ENCODE measurements around the gene PLK2.

The PLK2 gene

DNA sequence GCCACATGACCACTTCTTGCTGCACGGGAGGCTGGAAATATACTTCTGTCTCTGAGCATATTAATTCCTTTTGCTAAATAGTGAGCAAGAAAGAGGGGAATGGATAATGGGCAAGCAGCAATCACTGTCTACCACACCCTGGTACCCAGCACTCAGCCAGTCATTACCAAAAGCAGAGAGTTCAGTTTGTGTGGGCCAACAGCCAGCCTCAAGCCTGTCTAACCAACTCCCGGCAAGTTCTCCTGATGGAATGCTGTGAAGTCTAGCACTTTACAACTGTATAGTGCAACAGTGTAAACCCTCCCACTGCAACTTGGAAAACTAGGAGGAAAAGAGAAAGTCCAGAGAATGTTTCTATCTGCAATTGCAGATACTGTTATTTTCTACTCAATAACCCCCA lies 47.8 kb downstream of the PLK2 start:
- Histone ChIP-seq H3K4me3 (ENCODE audit: low read depth, low read length) (no peak overlapping the region), H3K27ac (ENCODE audit: extremely low read depth, low read depth, low read length) (no peak overlapping the region), H3K4me1 (ENCODE audit: control insufficient read depth, insufficient read depth, low read length) (peaks cover 7% of the 10 kb centered on the region; the same call in 1 of the 2 replicates), H3K9me3 (ENCODE audit: control insufficient read depth, insufficient read depth, low read depth, low read length) (no peaks in the 10 kb centered on the region), H3K36me3 (ENCODE audit: control insufficient read depth in 2 of 2, insufficient read depth in 1 of 2, low read length in 2 of 2) (no peaks in the 10 kb centered on the region)
- TF ChIP-seq GLIS1 (tag by site-specific recombination; IDR thresholded peaks at IDR 0.05) = no peak
- TF ChIP-seq KLF16 (tag by site-specific recombination; IDR thresholded peaks at IDR 0.05) = no peak
- no peak for TF ChIP-seq KLF10 (tag by site-specific recombination; IDR thresholded peaks at IDR 0.05)
- TF ChIP-seq, protein P1, sequence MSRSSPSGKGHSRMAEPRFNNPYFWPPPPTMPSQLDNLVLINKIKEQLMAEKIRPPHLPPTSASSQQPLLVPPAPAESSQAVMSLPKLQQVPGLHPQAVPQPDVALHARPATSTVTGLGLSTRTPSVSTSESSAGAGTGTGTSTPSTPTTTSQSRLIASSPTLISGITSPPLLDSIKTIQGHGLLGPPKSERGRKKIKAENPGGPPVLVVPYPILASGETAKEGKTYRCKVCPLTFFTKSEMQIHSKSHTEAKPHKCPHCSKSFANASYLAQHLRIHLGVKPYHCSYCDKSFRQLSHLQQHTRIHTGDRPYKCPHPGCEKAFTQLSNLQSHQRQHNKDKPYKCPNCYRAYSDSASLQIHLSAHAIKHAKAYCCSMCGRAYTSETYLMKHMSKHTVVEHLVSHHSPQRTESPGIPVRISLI (tag by site-specific recombination; IDR thresholded peaks at IDR 0.05) = no peak
- no peak for TF ChIP-seq ZNF521 (tag by site-specific recombination; IDR thresholded peaks at IDR 0.05)
- TF ChIP-seq ZNF140 (tag by site-specific recombination; IDR thresholded peaks at IDR 0.05) = no peak
- TF ChIP-seq, protein P2, sequence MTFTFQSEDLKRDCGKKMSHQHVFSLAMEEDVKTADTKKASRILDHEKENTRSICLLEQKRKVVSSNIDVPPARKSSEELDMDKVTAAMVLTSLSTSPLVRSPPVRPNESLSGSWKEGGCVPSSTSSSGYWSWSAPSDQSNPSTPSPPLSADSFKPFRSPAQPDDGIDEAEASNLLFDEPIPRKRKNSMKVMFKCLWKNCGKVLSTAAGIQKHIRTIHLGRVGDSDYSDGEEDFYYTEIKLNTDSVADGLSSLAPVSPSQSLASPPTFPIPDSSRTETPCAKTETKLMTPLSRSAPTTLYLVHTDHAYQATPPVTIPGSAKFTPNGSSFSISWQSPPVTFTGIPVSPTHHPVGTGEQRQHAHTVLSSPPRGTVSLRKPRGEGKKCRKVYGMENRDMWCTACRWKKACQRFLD (tag by site-specific recombination; IDR thresholded peaks at IDR 0.05) = no peak
- TF ChIP-seq ZFP41 (tag by site-specific recombination; IDR thresholded peaks at IDR 0.05; ENCODE audit: borderline replicate concordance) = no peak
- TF ChIP-seq, protein P3, sequence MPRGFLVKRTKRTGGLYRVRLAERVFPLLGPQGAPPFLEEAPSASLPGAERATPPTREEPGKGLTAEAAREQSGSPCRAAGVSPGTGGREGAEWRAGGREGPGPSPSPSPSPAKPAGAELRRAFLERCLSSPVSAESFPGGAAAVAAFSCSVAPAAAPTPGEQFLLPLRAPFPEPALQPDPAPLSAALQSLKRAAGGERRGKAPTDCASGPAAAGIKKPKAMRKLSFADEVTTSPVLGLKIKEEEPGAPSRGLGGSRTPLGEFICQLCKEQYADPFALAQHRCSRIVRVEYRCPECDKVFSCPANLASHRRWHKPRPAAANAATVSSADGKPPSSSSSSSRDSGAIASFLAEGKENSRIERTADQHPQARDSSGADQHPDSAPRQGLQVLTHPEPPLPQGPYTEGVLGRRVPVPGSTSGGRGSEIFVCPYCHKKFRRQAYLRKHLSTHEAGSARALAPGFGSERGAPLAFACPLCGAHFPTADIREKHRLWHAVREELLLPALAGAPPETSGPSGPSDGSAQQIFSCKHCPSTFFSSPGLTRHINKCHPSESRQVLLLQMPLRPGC (tag by site-specific recombination; IDR thresholded peaks at IDR 0.05) = no peak
- no peak for TF ChIP-seq ZNF2 (tag by site-specific recombination; IDR thresholded peaks at IDR 0.05)
- no peak for TF ChIP-seq REPIN1 (tag by site-specific recombination; IDR thresholded peaks at IDR 0.05; ENCODE audit: low read depth)
- no peak for TF ChIP-seq ZNF837 (tag by site-specific recombination; IDR thresholded peaks at IDR 0.05)
- no peak for TF ChIP-seq ZNF174 (tag by site-specific recombination; IDR thresholded peaks at IDR 0.05)
- TF ChIP-seq, protein P4, sequence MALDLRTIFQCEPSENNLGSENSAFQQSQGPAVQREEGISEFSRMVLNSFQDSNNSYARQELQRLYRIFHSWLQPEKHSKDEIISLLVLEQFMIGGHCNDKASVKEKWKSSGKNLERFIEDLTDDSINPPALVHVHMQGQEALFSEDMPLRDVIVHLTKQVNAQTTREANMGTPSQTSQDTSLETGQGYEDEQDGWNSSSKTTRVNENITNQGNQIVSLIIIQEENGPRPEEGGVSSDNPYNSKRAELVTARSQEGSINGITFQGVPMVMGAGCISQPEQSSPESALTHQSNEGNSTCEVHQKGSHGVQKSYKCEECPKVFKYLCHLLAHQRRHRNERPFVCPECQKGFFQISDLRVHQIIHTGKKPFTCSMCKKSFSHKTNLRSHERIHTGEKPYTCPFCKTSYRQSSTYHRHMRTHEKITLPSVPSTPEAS (tag by site-specific recombination; IDR thresholded peaks at IDR 0.05) = no peak
- TF ChIP-seq, protein P5, sequence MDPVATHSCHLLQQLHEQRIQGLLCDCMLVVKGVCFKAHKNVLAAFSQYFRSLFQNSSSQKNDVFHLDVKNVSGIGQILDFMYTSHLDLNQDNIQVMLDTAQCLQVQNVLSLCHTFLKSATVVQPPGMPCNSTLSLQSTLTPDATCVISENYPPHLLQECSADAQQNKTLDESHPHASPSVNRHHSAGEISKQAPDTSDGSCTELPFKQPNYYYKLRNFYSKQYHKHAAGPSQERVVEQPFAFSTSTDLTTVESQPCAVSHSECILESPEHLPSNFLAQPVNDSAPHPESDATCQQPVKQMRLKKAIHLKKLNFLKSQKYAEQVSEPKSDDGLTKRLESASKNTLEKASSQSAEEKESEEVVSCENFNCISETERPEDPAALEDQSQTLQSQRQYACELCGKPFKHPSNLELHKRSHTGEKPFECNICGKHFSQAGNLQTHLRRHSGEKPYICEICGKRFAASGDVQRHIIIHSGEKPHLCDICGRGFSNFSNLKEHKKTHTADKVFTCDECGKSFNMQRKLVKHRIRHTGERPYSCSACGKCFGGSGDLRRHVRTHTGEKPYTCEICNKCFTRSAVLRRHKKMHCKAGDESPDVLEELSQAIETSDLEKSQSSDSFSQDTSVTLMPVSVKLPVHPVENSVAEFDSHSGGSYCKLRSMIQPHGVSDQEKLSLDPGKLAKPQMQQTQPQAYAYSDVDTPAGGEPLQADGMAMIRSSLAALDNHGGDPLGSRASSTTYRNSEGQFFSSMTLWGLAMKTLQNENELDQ (tag by site-specific recombination; IDR thresholded peaks at IDR 0.05; ENCODE audit: low read depth) = no peak
- TF ChIP-seq ZNF549 (tag by site-specific recombination; IDR thresholded peaks at IDR 0.05) = no peak
- no peak for TF ChIP-seq HOXD13 (CRISPR knock-in tag; IDR thresholded peaks at IDR 0.05; ENCODE audit: borderline replicate concordance)
- ChIA-PET POLR2A (no interaction called here), CTCF (interaction anchor here (1.0 kb wide), 1 partner anchor 113 kb away, joined by 3 read pairs; no protein-coding TSS in a partner anchor)

DNA sequence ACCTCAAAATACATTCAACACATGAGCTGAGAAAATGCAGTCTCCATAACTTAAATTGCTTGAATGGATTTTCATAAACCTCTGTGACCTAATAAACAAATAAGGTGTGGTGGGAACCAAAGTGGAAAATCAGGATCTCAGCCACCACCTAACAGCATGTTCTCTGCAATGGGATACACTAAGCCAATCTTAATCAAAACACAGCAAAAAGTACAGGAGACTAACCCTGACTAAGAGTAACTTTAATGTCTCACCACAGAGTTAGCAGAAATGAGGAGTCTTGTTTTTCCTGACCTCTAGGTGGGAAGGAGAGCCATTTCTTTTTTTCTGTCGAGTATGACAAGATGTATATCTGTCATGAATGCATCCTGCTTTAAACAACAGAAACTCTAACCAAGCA lies 48.5 kb downstream of the PLK2 start:
- H3K4me3 ChIP-seq (ENCODE audit: low read depth, low read length) = no peak overlapping the region
- no peaks in the 10 kb centered on the region for H3K36me3 ChIP-seq (ENCODE audit: control insufficient read depth in 2 of 2, insufficient read depth in 1 of 2, low read length in 2 of 2)
- TF ChIP-seq ZNF585B (tag by site-specific recombination; IDR thresholded peaks at IDR 0.05) = no peak
- TF ChIP-seq ZNF169 (tag by site-specific recombination; IDR thresholded peaks at IDR 0.05) = no peak
- H3K4me1 ChIP-seq (ENCODE audit: control insufficient read depth, insufficient read depth, low read length) = peaks cover 7% of the 10 kb centered on the region; the same call in 1 of the 2 replicates
- POLR2A ChIA-PET = interaction anchor here (0.5 kb wide), 1 partner anchor 47 kb away, joined by 4 read pairs; no protein-coding TSS in a partner anchor
- CTCF ChIA-PET = interaction anchor here (1.0 kb wide), 1 partner anchor 112 kb away, joined by 3 read pairs; no protein-coding TSS in a partner anchor
- no peak overlapping the region for H3K27ac ChIP-seq (ENCODE audit: extremely low read depth, low read depth, low read length)
- H3K9me3 ChIP-seq (ENCODE audit: control insufficient read depth, insufficient read depth, low read depth, low read length) = no peaks in the 10 kb centered on the region

Data from HEK293 (cell line).